ENCODE results near the gene GPR108.
"Not testable (repeated sequence)": the region's sequence is repeated elsewhere in the genome, so short reads cannot be mapped to it uniquely, and the experiment has no call there.

Gene GPR108

GRCh38 chr19:6768236-6768785 is 30.9 kb upstream of the GPR108 start:
- peak overlapping the region; percentile 84 to 86 for H3K4me3 Mint-ChIP-seq
- peaks cover 35 to 38% of the 10 kb centered on the region in 2 donors for H3K4me1 Mint-ChIP-seq (ENCODE audit: low read depth in 2 of 2)
- peak overlapping the region; percentile 67 to 85 for H3K27ac Mint-ChIP-seq
- H3K27me3 Mint-ChIP-seq, result no peaks in the 10 kb centered on the region
- no peaks in the 10 kb centered on the region for H3K9me3 Mint-ChIP-seq
- ATAC-seq (replicated peaks) (no peak), DNase-seq (no peak)
- peaks cover 28% of the 10 kb centered on the region for H3K36me3 Mint-ChIP-seq (ENCODE audit: insufficient read depth)

GRCh38 chr19:6767357-6768235 is 30.2 kb upstream of the GPR108 start, which contains the start of gene SH2D3A:
Gene SH2D3A, minus strand, starts transcription at chr19:6767435. Its CDS starts 3,687 bp downstream, at chr19:6763748.
- peaks cover 35 to 37% of the 10 kb centered on the region in 2 donors for H3K4me1 Mint-ChIP-seq (ENCODE audit: low read depth in 2 of 2)

DNA sequence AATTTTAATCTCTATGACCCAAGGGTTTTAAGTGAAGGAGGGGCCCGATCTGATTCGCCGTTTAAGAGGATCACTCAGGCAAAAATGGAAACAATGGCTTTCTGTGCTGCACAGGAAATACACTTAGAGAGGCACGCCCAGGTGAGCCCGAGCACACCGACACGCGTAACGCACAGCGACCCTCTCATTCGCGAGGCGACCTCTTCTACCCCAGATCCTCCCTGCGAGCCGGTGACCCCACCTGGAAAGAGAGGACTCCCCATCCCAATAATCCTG is 29.6 kb upstream of the GPR108 start:
- peaks cover 30% of the 10 kb centered on the region for H3K36me3 Mint-ChIP-seq (ENCODE audit: insufficient read depth)
- peak overlapping the region; percentile 67 to 85 for H3K27ac Mint-ChIP-seq
- peak overlapping the region; percentile 84 to 86 for H3K4me3 Mint-ChIP-seq
- H3K27me3 Mint-ChIP-seq, result no peaks in the 10 kb centered on the region
- DNase-seq (no peak), ATAC-seq (replicated peaks) (peak; percentile 40)
- H3K4me1 Mint-ChIP-seq (ENCODE audit: low read depth in 2 of 2), result peaks cover 30 to 32% of the 10 kb centered on the region in 2 donors
- no peaks in the 10 kb centered on the region for H3K9me3 Mint-ChIP-seq

More at GRCh38 chr19:6767357-6768235, 30.2 kb upstream of the GPR108 start, which contains the start of gene SH2D3A:
- DNase-seq, result peak; percentile 92 to 96 (median 94)
- peaks cover 29% of the 10 kb centered on the region for H3K36me3 Mint-ChIP-seq (ENCODE audit: insufficient read depth)
- H3K9me3 Mint-ChIP-seq, result no peaks in the 10 kb centered on the region
- no peaks in the 10 kb centered on the region for H3K27me3 Mint-ChIP-seq
- peak within 1 kb of the TSS; percentile 67 to 85 for H3K27ac Mint-ChIP-seq
- ATAC-seq (replicated peaks), result peak; percentile 72
- peak within 1 kb of the TSS; percentile 84 to 86 for H3K4me3 Mint-ChIP-seq

DNA sequence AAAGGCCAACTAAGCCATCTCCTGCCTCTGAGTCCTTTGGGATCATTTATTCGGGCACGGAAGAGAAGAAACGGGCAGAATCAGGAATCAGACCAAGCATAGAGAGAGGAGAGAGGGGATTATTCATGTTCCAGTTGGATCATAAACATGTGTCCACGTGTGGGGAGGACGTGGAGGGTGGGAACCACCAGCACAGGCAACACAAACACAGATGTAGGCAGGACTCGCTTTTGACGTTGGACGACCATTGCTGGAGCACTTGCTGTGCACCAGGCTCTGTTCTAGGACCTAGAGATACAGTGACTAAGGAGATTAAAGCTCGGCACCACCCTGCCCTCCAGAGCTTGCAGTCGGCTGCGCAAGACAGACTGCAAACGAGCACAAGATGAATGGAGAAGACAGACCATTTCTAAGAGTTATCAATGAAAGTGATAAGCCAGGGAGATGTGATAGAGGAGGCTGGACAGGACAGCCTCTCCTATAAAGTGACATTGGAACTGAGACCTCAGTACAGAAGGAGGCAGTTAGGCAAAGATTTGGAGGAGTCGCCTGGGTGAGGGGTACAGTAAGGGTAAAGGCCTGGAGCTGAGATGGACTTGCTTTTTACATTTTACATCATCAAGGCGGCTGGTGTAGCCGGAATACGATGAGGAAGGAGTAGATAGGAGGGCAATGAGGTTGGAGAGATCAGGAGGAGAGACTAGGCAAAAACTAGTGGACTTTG is 29.1 kb upstream of the GPR108 start:
- no peak for DNase-seq
- ATAC-seq (replicated peaks), result no peak
- H3K27me3 Mint-ChIP-seq, result no peaks in the 10 kb centered on the region
- peak overlapping the region; percentile 84 to 86 for H3K4me3 Mint-ChIP-seq
- no peaks in the 10 kb centered on the region for H3K9me3 Mint-ChIP-seq
- peaks cover 26 to 29% of the 10 kb centered on the region in 2 donors for H3K4me1 Mint-ChIP-seq (ENCODE audit: low read depth in 2 of 2)
- peaks cover 30% of the 10 kb centered on the region for H3K36me3 Mint-ChIP-seq (ENCODE audit: insufficient read depth)
- H3K27ac Mint-ChIP-seq, result peak overlapping the region; percentile 67 to 85

- H3K9me3 Mint-ChIP-seq, result no peaks in the 10 kb centered on the region
- peaks cover 29% of the 10 kb centered on the region in 2 donors for H3K4me1 Mint-ChIP-seq (ENCODE audit: low read depth in 2 of 2)
- H3K27me3 Mint-ChIP-seq, result no peaks in the 10 kb centered on the region
- peaks cover 34% of the 10 kb centered on the region for H3K36me3 Mint-ChIP-seq (ENCODE audit: insufficient read depth)
- H3K4me3 Mint-ChIP-seq, result peak overlapping the region; percentile 84 to 86
- no peak for DNase-seq
- no peak for ATAC-seq (replicated peaks)
- H3K27ac Mint-ChIP-seq, result peak overlapping the region; percentile 67 to 85
Measured at GRCh38 chr19:6765738-6766356, 28.5 kb upstream of the GPR108 start.

- H3K4me3 Mint-ChIP-seq; H3K27ac Mint-ChIP-seq; ATAC-seq (replicated peaks); H3K9me3 Mint-ChIP-seq; H3K27me3 Mint-ChIP-seq; DNase-seq: not testable (repeated sequence)
- peaks cover 13 to 22% of the 10 kb centered on the region in 2 donors for H3K4me1 Mint-ChIP-seq (ENCODE audit: low read depth in 2 of 2)
- H3K36me3 Mint-ChIP-seq (ENCODE audit: insufficient read depth), result peaks cover 62% of the 10 kb centered on the region
Measured at GRCh38 chr19:6762253-6762797, 24.9 kb upstream of the GPR108 start.

DNA sequence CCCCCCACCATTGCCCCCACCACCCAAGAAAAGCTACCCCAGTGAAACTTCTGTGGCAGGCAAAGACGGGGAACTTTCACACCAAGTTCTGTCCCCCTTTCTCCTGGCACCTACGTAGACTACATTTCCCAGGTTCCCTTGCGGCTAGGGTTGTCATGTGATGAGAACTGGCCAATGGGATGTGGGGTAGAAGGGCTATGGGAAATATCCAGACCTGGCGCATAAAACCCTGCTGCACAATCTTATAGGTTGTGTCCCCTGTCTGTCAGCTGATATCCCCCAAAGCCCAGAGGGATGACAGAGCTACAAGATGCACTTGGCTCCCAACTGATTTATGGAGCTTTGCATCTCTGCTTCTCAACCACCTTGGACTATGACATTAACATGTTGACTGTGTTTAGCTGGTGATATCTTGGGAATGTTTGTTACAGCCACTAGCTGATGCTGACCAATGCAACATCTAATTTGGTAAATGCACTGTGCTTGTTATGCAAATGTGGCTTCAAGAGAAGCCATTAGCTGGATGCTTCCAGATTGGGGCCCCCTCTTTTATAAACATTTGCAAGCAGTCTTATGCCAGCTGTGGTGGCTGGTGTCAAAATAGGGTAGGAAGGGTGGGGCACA is 23.8 kb upstream of the GPR108 start:
- Mint-ChIP-seq H3K27ac (no peak overlapping the region), H3K9me3 (no peaks in the 10 kb centered on the region), H3K4me1 (ENCODE audit: low read depth in 2 of 2) (peaks cover 4 to 14% of the 10 kb centered on the region in 2 donors), H3K4me3 (no peak overlapping the region), H3K27me3 (no peaks in the 10 kb centered on the region), H3K36me3 (ENCODE audit: insufficient read depth) (peaks cover 64% of the 10 kb centered on the region)
- no peak for DNase-seq
- ATAC-seq (replicated peaks), result no peak

DNA sequence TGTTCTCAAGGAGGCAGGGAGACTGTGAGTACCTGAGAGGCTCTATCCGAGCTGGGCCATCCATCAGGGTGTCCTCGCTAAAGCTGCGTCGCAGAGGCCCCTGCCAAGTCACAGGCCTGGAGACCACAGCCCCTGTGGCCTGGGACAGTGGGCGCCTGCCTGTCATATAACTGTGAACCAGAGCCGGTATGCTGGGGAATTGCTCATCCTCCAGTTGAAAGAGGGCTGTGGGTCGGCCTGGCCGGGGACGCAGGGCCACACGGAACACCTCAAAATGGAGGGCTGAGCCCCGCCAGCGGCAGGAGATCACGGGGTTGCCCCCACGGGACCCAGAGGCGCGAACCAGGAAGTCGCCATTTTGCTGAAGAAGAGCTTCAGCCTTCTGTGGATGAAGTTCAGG is 23.2 kb upstream of the GPR108 start:
- DNase-seq (no peak), ATAC-seq (replicated peaks) (no peak)
- Mint-ChIP-seq H3K4me3 (no peak overlapping the region), H3K27ac (no peak overlapping the region), H3K27me3 (no peaks in the 10 kb centered on the region), H3K4me1 (ENCODE audit: low read depth in 2 of 2) (peaks cover 0 to 9% of the 10 kb centered on the region in 2 donors), H3K9me3 (no peaks in the 10 kb centered on the region), H3K36me3 (ENCODE audit: insufficient read depth) (peaks cover 61% of the 10 kb centered on the region)

DNA sequence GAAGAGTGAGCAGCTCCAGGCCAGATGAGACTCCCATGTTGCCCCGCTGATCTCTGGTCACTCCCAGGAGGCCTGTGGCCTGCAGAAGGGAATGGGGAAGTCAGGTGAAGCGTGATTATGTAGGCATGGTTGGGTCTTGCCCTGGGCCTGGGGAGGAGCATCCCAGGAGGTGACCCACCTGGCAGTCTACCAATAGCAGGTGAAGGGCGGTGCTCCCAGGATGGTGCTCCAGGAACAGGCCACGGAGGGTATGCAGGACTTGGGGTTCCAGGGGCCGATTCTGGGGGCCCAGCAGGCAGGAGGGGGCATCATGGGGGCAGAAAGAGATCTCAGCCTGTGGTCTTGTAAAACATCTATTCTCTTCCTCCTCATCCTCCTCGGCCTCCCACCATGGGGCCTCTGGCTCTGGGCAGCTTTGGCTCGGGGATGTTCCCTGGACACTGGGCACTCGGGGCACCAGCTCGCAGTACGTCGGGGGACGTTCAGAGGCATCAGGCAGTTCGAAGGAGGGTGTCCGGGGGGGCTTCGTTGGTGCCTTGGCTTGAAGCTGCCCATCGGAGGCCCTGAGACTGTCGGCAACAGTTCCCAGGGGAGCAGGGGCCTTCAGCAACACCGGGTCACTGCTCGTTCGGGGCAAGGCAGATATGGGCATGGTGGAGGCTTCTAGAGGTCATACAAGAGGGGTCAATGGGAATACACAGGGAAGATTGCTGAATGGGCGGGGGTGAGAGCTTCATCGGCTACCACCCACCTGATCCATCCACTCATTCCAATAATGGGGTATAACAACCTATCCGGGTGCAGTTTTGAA is 17.5 kb upstream of the GPR108 start:
- H3K4me1 Mint-ChIP-seq (ENCODE audit: low read depth in 2 of 2), result peaks cover 10 to 16% of the 10 kb centered on the region in 2 donors
- no peak for DNase-seq
- no peak for ATAC-seq (replicated peaks)
- no peaks in the 10 kb centered on the region for H3K9me3 Mint-ChIP-seq
- H3K27ac Mint-ChIP-seq, result no peak overlapping the region
- H3K36me3 Mint-ChIP-seq (ENCODE audit: insufficient read depth), result peaks cover 58% of the 10 kb centered on the region
- no peak overlapping the region for H3K4me3 Mint-ChIP-seq
- H3K27me3 Mint-ChIP-seq, result no peaks in the 10 kb centered on the region

- H3K27me3 Mint-ChIP-seq, result no peaks in the 10 kb centered on the region
- peaks cover 55% of the 10 kb centered on the region for H3K36me3 Mint-ChIP-seq (ENCODE audit: insufficient read depth)
- no peak overlapping the region for H3K4me3 Mint-ChIP-seq
- H3K9me3 Mint-ChIP-seq, result no peaks in the 10 kb centered on the region
- peak overlapping the region in 1 of 2 donors; percentile 90 for H3K27ac Mint-ChIP-seq
- H3K4me1 Mint-ChIP-seq (ENCODE audit: low read depth in 2 of 2), result peaks cover 10 to 16% of the 10 kb centered on the region in 2 donors
- ATAC-seq (replicated peaks), result no peak
- DNase-seq, result no peak
Measured at GRCh38 chr19:6754136-6754535, 16.8 kb upstream of the GPR108 start.

- H3K4me3 Mint-ChIP-seq, result peak overlapping the region; percentile 71 to 85
- H3K4me1 Mint-ChIP-seq (ENCODE audit: low read depth in 2 of 2), result peaks cover 10 to 12% of the 10 kb centered on the region in 2 donors
- H3K27ac Mint-ChIP-seq, result peak overlapping the region; percentile 6 to 90
- H3K27me3 Mint-ChIP-seq, result no peaks in the 10 kb centered on the region
- H3K9me3 Mint-ChIP-seq, result no peaks in the 10 kb centered on the region
- peak; percentile 87 for ATAC-seq (replicated peaks)
- peaks cover 50% of the 10 kb centered on the region for H3K36me3 Mint-ChIP-seq (ENCODE audit: insufficient read depth)
- peak; percentile 69 to 78 (median 72) for DNase-seq
Measured at GRCh38 chr19:6753178-6754031, 16.0 kb upstream of the GPR108 start.

Data from effector memory CD8-positive, alpha-beta T cell (primary cell).